Heart right ventricle (tissue), 16 donors: Measurements from ENCODE around the gene DLD. TPM values are rescaled to one million over a fixed set of nuclear protein-coding genes. Genes with fewer than 3 reads are reported as not detected.
A peak's percentile ranks its signal among the peaks of the same experiment; 100 is the strongest.

Experiments used
- ATAC-seq, 8 donors: fragments of 200-7000 bp; cut with Tn5 transposase; one replicate each; pipeline ENCODE4 v1.9.1; 2020; ENCODE audit warnings: mild to moderate bottlenecking in 8 of 8, moderate library complexity in 8 of 8, moderate number of reproducible peaks in 1 of 8
- DNase-seq, 2 donors: peaks; one replicate each; pipeline ENCODE4 v3.0.0-alpha.2; 2020
- H3K27ac ChIP-seq, 10 donors: fragments of 200-600 bp; sonication (generic) in 2 of 10; one replicate each; pipeline versions ENCODE4 v1.5.0 to v1.8.0; 2020 to 2022; ENCODE audit warnings: mild to moderate bottlenecking in 3 of 10
- H3K27me3 ChIP-seq, 7 donors: fragments of 200-600 bp; one replicate each; pipeline ENCODE4 v1.8.0; 2021 to 2022; ENCODE audit warnings: mild to moderate bottlenecking in 2 of 7
- H3K36me3 ChIP-seq, 9 donors: fragments of 200-600 bp; sonication (generic) in 1 of 9; one replicate each; pipeline versions ENCODE4 v1.5.0 to v1.8.0; 2020 to 2022; ENCODE audit warnings: mild to moderate bottlenecking in 2 of 9
- H3K4me1 ChIP-seq, 9 donors: fragments of 200-600 bp; sonication (generic) in 1 of 9; one replicate each; pipeline versions ENCODE4 v1.5.0 to v1.8.0; 2020 to 2022; ENCODE audit warnings: mild to moderate bottlenecking in 4 of 9
- H3K4me3 ChIP-seq, 10 donors: fragments of 200-600 bp; sonication (generic) in 2 of 10; one replicate each; pipeline versions ENCODE4 v1.5.0 to v1.8.0; 2020 to 2022; ENCODE audit warnings: mild to moderate bottlenecking in 7 of 10, moderate library complexity in 2 of 10
- H3K9me3 ChIP-seq, 11 donors: fragments of 200-600 bp in 10 of 11; sonication (generic) in 2 of 11; one replicate each; pipeline versions ENCODE4 v1.5.0 to v1.8.0; 2013 to 2022; ENCODE audit warnings: mild to moderate bottlenecking in 2 of 11, control low read depth in 1 of 11, moderate library complexity in 1 of 11
- WGBS, 2 donors: extraction: QIAGEN DNeasy Blood & Tissue Kit; methylation state at CpG; one replicate each; pipeline ENCODE4 v1.1.7; 2013; ENCODE audit warnings: inconsistent platforms in 1 of 2; 5-methylcytosine and 5-hydroxymethylcytosine counted together
- intact Hi-C, 10 donors: fragments of 100-400 bp; cut with DNase I; formaldehyde crosslinking; loops; one replicate each; pipeline versions ENCODE4 v1.11.1 to v1.14.2; 2022
- polyA plus RNA-seq, 2 donors: library from polyadenylated mRNA; stranded (reverse); fragments of 200-250 nt; gene quantifications; one replicate each; pipeline ENCODE4 v1.2.3, GENCODE V29; 2013
- total RNA-seq, 10 donors: library from RNA; stranded (reverse); fragmentation: NEBNext Ultra II Directional in 3 of 10; extraction: Animal tissue kit (Norgen Biotek cat#: 25700) in 3 of 10; gene quantifications; one replicate each; pipeline versions ENCODE4 v1.2.1 to v1.2.4, GENCODE V29; 2021 to 2023
- TF ChIP-seq, protein P1 (sequence below), 9 donors: fragments of 200-600 bp; sonication (generic) in 2 of 9; IDR thresholded peaks; one replicate each; pipeline versions ENCODE4 v1.5.0 to v1.8.0; 2021 to 2022; ENCODE audit warnings: antibody characterized with exemption in 9 of 9, mild to moderate bottlenecking in 5 of 9, moderate library complexity in 1 of 9
- donor health status: Arrhythmogenic right ventricular cardiomyopathy.
- donor health status: ischemic (EF 13 %, LVEDD 7.1; RV severe dilation, severe dysfunction).
- donor health status: healthy with polysubstance abuse.
- donor health status: DM: no; HTN: yes; CAD: no.
- donor health status: DM: no; HTN: no; CAD: no.
- donor health status: ischemic (EF 25% LVEDD 6.9; RV normal size, moderate dysfunction).
- donor health status: ischemic (EF 25% LVEDD 5.7; RV mildly dilated, moderate dysfunction).
- donor health status: healthy.
- donor health status: DM: yes; HTN: yes; CAD: no.
- donor health status: Ischemic cardiomyopathy.
- donor health status: ischemic (EF 35%, LVEDD 5.7; RV mildly dilated, moderate dysfunction).
- donor health status: nonischemic (EF 11% LVEDD 7.7; RV severe dilation, severe dysfunction).
- donor health status: DM: yes; HTN: yes; CAD: no.
- donor health status: PGD.
- donor health status: ischemic (EF 29% LVEDD 5.4; RV normal size, mild dysfunction).
- donor health status: nonischemic (EF 23%, LVEDD 6.1; RV moderate dilation, normal function).

The DLD gene
- total and polyA plus RNA-seq, 12 donors, result 41.6 to 402 (median 341) TPM

DNA sequence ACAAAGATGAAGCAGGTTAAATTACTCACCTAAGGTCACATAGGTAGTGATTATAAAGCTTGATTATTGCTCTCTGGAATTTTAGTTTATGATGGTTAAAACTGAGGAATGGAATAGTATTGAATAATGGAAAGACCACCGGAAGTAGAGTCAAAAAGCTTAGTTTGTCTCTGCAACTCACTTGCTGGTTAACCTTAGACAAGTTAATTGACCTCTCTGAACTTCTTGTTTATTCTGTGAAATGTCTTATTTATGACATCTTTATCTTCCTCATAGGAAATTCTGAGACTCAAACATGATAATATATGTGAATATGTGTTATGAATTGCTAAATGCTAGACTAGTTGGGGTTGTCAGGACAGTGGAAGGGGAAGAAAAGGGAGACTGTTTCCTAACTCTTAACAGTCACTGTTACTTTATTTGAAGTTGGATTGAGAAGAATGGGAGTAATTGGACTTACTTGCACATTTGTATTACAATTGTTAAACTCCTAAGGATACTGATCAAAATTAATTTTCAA lies 9.6 kb downstream of the DLD start:
- H3K27ac ChIP-seq, result no peak overlapping the region

GRCh38 chr7:107902381-107902780 lies 11.4 kb downstream of the DLD start:
- DNase-seq (no peak), ATAC-seq (peak in 1 of 8 donors; percentile 13)
- H3K27me3 ChIP-seq, result no peaks in the 10 kb centered on the region
- H3K36me3 ChIP-seq, result peaks cover 0 to 90% (median 47%) of the 10 kb centered on the region in 9 donors
- peaks cover 4 to 54% (median 34%) of the 10 kb centered on the region in 9 donors for H3K4me1 ChIP-seq
- intact Hi-C loops, result no loop called here
- no peak overlapping the region for H3K4me3 ChIP-seq
- no peaks in the 10 kb centered on the region for H3K9me3 ChIP-seq
- TF ChIP-seq, protein P1, sequence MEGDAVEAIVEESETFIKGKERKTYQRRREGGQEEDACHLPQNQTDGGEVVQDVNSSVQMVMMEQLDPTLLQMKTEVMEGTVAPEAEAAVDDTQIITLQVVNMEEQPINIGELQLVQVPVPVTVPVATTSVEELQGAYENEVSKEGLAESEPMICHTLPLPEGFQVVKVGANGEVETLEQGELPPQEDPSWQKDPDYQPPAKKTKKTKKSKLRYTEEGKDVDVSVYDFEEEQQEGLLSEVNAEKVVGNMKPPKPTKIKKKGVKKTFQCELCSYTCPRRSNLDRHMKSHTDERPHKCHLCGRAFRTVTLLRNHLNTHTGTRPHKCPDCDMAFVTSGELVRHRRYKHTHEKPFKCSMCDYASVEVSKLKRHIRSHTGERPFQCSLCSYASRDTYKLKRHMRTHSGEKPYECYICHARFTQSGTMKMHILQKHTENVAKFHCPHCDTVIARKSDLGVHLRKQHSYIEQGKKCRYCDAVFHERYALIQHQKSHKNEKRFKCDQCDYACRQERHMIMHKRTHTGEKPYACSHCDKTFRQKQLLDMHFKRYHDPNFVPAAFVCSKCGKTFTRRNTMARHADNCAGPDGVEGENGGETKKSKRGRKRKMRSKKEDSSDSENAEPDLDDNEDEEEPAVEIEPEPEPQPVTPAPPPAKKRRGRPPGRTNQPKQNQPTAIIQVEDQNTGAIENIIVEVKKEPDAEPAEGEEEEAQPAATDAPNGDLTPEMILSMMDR (IDR thresholded peaks at IDR 0.05), result no peak
- H3K27ac ChIP-seq, result peak overlapping the region in 1 of 10 donors; percentile 1

More for the DNA sequence above, 9.6 kb downstream of the DLD start:
- TF ChIP-seq, protein P1 (IDR thresholded peaks at IDR 0.05), result no peak
- 92 to 94% methylated on average over 1 of the region's 1 CpG for WGBS, 2 donors
- DNase-seq (no peak), ATAC-seq (no peak)
- Histone ChIP-seq H3K36me3 (peaks cover 0 to 90% (median 32%) of the 10 kb centered on the region in 9 donors), H3K4me3 (no peak overlapping the region), H3K9me3 (no peaks in the 10 kb centered on the region), H3K4me1 (peaks cover 4 to 57% (median 43%) of the 10 kb centered on the region in 9 donors), H3K27me3 (no peaks in the 10 kb centered on the region)
- intact Hi-C loops, result no loop called here

GRCh38 chr7:107907790-107908189 lies 16.8 kb downstream of the DLD start:
- intact Hi-C loops, result no loop called here
- Histone ChIP-seq H3K4me1 (peaks cover 0 to 21% (median 12%) of the 10 kb centered on the region in 9 donors), H3K9me3 (no peaks in the 10 kb centered on the region), H3K4me3 (no peak overlapping the region), H3K36me3 (peaks cover 0 to 100% (median 62%) of the 10 kb centered on the region in 9 donors), H3K27me3 (no peaks in the 10 kb centered on the region), H3K27ac (peak overlapping the region in 4 of 10 donors; percentile 1 to 67 (median 2))
- TF ChIP-seq, protein P1 (IDR thresholded peaks at IDR 0.05), result no peak
- DNase-seq (no peak), ATAC-seq (peak in 6 of 8 donors; percentile 17 to 79 (median 40))
- WGBS, 2 donors, result 89 to 98% methylated on average over 2 of the region's 2 CpGs

- no peaks in the 10 kb centered on the region for H3K27me3 ChIP-seq
Measured at GRCh38 chr7:107909445-107909844, 18.5 kb downstream of the DLD start.

More at GRCh38 chr7:107909445-107909844, 18.5 kb downstream of the DLD start:
- peaks cover 0 to 95% (median 49%) of the 10 kb centered on the region in 9 donors for H3K36me3 ChIP-seq
- no peak for DNase-seq
- TF ChIP-seq, protein P1 (IDR thresholded peaks at IDR 0.05), result no peak
- H3K4me3 ChIP-seq, result no peak overlapping the region
- peaks cover 0 to 31% (median 12%) of the 10 kb centered on the region in 9 donors for H3K4me1 ChIP-seq
- intact Hi-C loops, result no loop called here
- no peak overlapping the region for H3K27ac ChIP-seq
- WGBS, 2 donors, result 93 to 94% methylated on average over 1 of the region's 1 CpG
- ATAC-seq, result no peak
- no peaks in the 10 kb centered on the region for H3K9me3 ChIP-seq
